Right renal cortex interstitium (tissue), 3 donors: ENCODE results near the gene DNAJC11. TPM values are rescaled to one million over a fixed set of nuclear protein-coding genes. Genes with fewer than 3 reads are reported as not detected.

Source experiments
- DNase-seq, 3 donors: peaks; one replicate each; pipeline ENCODE4 v3.0.0-alpha.2; 2013; ENCODE audit warnings: low read depth in 3 of 3, low spot score in 2 of 3
- polyA plus RNA-seq, 3 donors: library from polyadenylated mRNA; unstranded; fragments of 120-200 nt; gene quantifications; one replicate each; pipeline ENCODE4 v1.2.1, GENCODE V29; 2013; ENCODE audit not compliant: insufficient read length in 3 of 3

Gene DNAJC11
- polyA plus RNA-seq, 3 donors: 59.9 to 68.9 (median 61.2) TPM

- DNase-seq: no peak
Measured at GRCh38 chr1:6588128-6588892, 113.3 kb downstream of the DNAJC11 start.

GRCh38 chr1:6587261-6588005 is 114.2 kb downstream of the DNAJC11 start:
- no peak for DNase-seq

- no peak for DNase-seq
Measured at GRCh38 chr1:6586404-6586816, 115.2 kb downstream of the DNAJC11 start.

- no peak for DNase-seq
Measured at GRCh38 chr1:6585841-6586240, 115.8 kb downstream of the DNAJC11 start.

- no peak for DNase-seq
Measured at GRCh38 chr1:6585081-6585722, 116.4 kb downstream of the DNAJC11 start.

Other genes with a start within 250 kb of the DNAJC11 start
- 1 to 10 TPM; 7.0 to 9.2 (median 8.6) TPM for gene TNFRSF25, start 235.6 kb downstream of the DNAJC11 start, polyA plus RNA-seq
- 10 to 100 TPM in 2 of 3 donors, 1 to 10 TPM in 1; 9.1 to 11.1 (median 10.2) TPM for gene PLEKHG5, start 210.1 kb downstream of the DNAJC11 start, polyA plus RNA-seq
- 10 to 100 TPM; 14.8 to 15.9 (median 15.1) TPM for gene NOL9, start 147.3 kb downstream of the DNAJC11 start, polyA plus RNA-seq
- under 1 TPM in 2 of 3 donors, not detected in 1; 0.08 to 0.17 TPM for gene TAS1R1, start 146.5 kb downstream of the DNAJC11 start, polyA plus RNA-seq
- gene ZBTB48, start 121.8 kb downstream of the DNAJC11 start, polyA plus RNA-seq: 10 to 100 TPM; 24.0 to 28.5 (median 26.6) TPM
- gene KLHL21, start 98.9 kb downstream of the DNAJC11 start, polyA plus RNA-seq: 10 to 100 TPM; 12.3 to 14.5 (median 13.2) TPM
- 10 to 100 TPM; 23.5 to 25.0 (median 23.6) TPM for gene PHF13, start 88.1 kb downstream of the DNAJC11 start, polyA plus RNA-seq
- 10 to 100 TPM; 16.7 to 18.4 (median 16.8) TPM for gene THAP3, start 76.9 kb downstream of the DNAJC11 start, polyA plus RNA-seq
- 10 to 100 TPM; 82.3 to 84.7 (median 83.6) TPM for gene CAMTA1, start 83.6 kb upstream of the DNAJC11 start, polyA plus RNA-seq